Measurements from ENCODE around the gene PDE4B.
"Not testable (repeated sequence)": the region's sequence is repeated elsewhere in the genome, so short reads cannot be mapped to it uniquely, and the experiment has no call there.

The PDE4B gene

DNA sequence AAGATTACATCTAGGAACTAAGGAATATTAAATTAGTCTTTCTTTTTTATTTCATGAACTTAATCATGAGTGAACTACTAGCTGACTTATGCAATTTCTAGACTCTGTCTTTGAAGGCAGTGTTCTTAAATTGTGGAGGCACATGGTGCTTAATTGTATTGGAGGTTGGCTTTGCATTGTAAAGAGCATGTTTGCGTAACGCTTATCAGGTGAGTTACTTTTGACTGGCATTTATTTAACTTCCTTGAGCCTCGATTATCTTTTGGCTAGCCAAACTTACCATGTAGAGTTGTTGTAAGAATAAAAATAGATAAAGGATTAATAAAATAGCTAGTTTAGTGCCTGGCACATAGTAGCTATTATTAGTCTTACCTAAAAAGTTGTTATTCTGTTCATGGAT, 262.4 kb downstream of the PDE4B start:
- DNase-seq (ENCODE audit: low spot score) = no peak

DNA sequence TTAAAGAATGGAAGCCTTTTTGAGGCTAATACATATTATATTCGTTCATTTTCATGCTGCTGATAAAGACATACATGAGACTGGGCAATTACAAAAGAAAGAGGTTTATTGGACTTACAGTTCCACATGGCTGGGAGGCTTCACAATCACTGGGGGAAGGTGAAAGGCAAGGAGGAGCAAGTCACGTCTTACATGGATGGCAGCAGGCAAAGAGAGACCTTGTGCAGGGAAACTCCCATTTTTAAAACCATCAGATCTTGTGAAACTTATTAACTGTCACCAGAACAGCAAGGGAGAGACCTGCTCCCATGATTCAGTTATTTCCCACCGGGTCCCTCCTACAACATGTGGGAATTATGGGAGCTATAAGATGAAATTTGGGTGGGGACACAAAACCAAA, 264.8 kb downstream of the PDE4B start:
- not testable (repeated sequence) for DNase-seq (ENCODE audit: low spot score)

DNA sequence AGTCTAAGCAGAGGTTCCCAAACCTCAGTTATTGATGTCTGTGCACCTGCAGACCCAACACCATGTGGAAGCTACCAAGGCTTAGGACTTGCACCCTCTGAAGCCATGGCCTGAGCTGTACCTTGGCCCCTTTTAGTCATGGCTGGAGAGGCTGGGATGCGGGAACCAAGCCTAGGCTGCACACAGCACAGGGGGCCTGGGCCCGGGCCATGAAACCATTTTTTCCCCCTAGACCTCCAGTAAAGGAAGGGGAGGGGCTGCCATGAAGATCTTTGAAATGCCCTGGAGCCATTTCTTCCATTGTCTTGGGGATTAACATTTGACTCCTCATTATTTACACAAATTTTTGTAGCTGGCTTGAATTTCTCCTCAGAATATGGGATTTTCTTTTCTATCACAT, 265.9 kb downstream of the PDE4B start:
- no peak for DNase-seq (ENCODE audit: low spot score)

DNA sequence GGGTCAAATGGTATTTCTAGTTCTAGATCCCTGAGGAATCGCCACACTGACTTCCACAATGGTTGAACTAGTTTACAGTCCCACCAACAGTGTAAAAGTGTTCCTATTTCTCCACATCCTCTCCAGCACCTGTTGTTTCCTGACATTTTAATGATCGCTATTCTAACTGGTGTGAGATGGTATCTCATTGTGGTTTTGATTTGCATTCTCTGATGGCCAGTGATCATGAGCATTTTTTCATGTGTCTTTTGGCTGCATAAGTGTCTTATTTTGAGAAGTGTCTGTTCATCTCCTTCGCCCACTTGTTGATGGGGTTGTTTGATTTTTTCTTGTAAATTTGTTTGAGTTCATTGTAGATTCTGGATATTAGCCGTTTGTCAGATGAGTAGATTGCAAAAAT, 274.5 kb downstream of the PDE4B start:
- not testable (repeated sequence) for DNase-seq (ENCODE audit: low spot score)

DNA sequence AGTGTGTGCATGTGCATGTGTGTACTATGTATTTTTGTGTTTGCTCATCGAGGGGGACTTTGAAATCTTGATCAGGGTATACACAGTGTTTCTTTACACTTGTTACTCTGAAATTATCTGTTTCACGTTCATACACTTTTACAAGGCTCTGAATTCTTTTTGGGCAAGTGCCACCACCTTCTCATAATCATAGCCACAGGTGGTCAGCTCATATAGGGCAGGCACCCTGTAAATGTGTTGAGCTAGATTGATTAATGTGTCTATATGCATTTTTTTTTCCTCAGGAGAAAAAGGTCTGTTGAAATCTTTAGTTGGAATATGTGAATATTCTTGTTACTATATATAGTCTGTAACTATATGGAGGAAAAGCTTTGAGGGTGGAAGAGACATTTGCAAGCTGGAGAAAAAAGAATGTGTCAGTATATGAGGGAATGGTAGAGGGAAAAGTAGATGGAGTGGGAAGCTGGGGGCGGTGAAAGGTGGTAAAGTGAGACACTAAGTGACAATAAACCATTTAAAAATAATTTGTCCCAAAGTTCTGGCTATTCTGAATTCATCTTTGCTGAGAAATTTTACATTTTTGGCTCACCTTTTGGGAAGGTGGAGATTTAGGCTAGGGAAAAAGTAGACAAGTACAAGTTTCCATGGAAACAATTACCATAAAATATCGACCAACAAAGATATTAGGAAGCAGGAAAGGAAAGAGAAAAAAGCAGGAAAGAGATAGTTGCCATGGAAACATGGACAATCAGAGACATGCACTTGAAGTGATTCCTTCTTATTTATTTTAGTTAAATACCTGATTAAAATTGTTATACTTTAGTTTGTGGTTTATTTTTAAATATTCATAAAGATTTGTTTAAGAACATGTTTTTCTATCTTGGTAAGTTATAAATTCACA, 277.5 kb downstream of the PDE4B start:
- no peak for DNase-seq (ENCODE audit: low spot score)

DNA sequence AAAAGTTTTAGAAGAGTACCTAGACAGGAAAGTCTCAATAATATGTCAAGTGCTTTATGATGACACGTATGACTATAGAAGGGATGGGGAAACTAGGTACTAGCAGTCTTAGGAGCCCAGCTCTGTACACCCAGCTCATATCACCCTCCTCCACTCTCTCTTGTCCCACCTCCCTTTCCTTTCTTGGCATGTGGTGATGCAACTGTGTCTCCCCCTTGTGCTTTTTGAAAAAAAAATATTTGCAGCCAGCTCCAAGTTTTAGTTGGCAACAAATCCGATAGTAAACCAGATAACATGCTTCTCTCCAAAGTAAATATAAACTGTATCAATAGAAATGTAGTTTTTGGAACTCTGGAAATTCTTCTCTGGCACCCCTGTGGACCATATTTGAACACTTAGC, 280.7 kb downstream of the PDE4B start:
- DNase-seq (ENCODE audit: low spot score) = no peak

DNA sequence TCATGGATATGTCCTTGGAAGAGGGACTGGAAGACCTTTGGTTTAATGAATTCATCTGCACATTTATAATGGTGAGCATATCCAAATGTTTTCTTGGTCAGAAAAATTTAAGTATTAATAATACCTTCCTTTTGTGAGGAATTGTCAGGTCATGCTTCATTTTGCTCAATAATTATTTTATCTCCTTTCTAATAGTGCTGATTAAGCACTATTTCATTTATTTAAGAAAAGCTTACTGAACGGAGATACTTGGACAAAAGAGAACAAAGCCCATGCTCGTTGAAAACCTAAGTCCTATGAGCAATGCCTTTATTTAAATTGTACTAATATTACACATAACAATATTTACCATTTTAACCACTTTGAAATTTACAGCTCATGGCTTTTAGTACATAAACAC, 281.5 kb downstream of the PDE4B start:
- no peak for DNase-seq (ENCODE audit: low spot score)

DNA sequence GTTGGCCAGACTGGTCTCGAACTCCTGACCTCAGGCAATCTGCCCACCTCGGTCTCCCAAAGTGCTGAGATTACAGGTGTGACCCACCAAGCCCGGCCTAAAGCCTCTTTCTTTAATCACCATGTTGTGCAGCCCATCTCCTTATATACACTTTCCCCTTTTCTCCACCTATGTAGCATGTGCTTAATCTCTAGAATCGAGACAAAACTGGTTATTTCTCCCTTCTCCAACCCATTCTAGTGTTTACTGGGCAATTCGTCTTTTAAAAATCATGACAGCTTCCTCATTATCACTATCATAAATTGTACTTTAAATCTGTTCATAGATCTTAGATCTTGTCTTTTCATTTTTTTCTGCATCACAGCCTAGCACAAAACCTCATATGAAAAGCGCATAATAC, 285.7 kb downstream of the PDE4B start:
- no peak for DNase-seq (ENCODE audit: low spot score)

DNA sequence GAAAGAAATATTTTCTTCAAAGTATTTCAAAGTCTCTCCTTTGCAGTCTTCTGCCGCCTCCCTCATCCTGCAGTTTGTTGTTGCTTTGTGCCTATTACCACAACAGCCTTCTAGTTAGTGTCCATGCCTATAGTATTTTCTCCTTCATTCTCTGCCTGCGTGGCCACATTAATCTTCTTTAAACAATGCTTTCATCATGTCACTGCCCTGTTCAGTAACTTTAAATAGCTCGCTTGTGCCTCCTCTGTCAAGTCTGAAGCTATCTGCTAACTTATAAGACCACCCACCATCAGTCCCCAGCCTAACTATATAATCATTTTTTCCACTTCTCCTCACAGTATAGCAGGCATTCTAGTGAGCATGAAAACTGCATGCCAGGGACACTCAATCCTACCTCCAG, 290.3 kb downstream of the PDE4B start:
- DNase-seq (ENCODE audit: low spot score) = no peak

DNA sequence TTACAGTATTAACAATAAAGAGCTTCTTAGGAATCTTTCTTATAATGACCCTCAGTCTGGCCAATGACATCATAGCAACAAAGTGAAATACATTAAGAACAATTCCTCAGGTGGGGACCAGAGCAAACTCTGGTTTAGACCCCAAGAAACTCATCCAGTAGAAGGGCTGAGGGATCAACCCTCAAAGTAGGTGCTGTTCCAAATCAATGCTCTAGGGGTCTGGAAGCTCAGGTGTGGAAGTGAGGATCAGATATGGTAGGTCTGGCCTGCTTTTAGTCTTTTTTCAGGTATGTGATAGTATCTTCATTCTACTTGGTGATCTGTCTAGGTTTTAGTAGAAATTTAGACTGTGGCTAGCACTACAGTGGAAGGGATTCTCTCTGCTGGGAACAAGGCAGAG, 291.7 kb downstream of the PDE4B start:
- no peak for DNase-seq (ENCODE audit: low spot score)

DNA sequence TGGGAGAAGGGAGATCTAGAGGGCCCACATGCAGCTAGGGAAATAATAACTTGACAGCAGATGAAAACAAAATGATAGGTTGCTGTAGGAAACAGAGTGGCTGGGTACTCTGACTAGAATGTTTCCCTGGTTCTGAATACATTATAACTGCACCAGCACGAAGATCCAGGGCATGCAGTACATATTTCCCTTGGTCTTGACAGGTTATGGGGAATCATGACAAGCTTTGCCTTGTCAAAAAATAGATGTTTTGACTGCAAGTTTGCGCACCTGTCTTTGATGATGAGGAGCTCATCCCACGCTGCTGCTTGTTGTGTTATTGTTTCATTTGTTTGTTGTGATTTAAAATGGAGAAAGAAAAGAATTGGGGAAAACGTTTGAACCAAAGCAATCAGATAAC, 292.9 kb downstream of the PDE4B start:
- DNase-seq (ENCODE audit: low spot score) = no peak

DNA sequence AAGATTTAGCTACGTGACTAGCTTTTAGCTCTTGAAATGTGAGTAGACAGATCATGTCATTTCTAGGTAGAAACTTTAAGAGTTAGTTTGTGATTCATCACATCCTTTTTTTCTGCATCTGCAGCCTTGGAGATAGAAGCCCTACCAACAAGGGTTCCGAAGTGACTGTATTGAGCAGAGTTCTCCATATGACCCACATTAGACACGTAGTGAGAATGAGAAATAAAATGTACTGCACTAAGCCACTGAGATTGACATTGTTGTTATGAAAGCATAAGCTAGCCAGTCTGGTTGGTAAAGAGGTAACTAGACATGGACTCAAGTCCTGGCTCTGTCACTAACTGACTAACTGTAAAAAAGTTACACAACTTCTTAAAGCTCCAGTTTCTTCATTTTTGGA, 296.1 kb downstream of the PDE4B start:
- DNase-seq (ENCODE audit: low spot score) = no peak

DNA sequence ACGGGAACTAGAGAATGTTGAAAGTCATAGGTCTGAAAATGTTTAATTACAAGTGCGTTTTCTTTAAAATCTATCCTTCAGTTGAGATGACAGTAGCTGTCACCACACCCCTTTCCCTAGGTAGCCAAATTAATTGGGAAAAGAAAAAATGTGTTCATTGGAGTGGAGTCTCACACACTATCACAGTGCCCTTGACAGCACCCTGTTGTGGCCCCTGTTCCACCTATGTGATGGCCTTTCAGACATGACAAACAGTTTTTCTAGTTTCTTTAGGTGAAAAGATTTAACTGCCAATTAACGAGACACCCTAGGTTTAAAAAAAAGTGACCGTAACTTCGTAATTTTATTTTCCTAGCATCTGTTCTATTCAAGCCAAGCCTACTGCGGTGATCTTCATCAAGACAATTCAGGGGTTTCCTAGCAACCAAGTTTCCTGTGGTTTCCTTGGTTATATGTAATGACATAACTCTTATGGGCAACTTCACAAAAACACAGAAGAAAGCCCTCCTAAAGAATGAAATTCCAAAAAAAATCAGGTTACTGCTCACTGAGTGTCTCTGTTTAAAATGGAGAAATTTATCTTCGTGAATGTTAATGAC, 298.3 kb downstream of the PDE4B start:
- DNase-seq (ENCODE audit: low spot score) = no peak

DNA sequence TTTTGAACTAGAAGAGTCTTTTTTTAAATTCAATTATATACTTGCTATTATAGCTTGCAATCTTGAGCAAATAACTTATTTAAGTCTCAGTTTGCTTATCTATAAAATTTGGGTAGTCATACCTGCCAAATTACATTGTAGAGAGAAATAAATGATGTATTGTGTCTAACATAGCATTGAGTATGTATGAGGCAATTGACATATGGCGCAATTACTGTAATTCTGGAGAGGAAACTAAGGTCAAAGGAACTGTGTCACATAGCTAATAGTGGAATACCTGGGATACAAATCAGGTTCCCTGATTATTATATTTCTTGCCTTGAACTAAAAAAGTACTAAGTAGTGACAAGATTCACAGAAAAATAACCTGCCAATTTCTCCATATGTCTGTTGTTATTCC, 302.5 kb downstream of the PDE4B start:
- no peak for DNase-seq (ENCODE audit: low spot score)

DNA sequence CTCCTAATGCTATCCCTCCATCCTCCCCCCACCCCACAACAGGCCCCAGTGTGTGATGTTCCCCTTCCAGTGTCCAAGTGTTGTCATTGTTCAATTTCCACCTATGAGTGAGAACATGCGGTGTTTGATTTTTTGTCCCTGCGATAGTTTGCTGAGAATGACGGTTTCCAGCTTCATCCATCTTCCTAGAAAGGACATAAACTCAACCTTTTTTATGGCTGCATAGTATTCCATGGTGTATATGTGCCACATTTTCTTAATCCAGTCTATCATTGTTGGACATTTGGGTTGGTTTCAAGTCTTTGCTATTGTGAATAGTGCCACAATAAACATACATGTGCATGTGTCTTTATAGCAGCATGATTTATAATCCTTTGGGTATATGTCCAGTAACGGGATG, 308.3 kb downstream of the PDE4B start:
- DNase-seq (ENCODE audit: low spot score) = not testable (repeated sequence)

DNA sequence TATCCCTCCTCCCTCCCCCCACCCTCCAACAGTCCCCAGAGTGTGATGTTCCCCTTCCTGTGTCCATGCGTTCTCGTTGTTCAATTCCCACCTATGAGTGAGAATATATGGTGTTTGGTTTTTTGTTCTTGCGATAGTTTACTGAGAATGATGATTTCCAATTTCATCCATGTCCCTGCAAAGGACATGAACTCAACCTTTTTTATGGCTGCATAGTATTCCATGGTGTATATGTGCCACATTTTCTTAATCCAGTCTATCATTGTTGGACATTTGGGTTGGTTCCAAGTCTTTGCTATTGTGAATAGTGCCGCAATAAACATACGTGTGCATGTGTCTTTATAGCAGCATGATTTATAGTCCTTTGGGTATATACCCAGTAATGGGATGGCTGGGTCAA, 311.4 kb downstream of the PDE4B start:
- DNase-seq (ENCODE audit: low spot score) = not testable (repeated sequence)

DNA sequence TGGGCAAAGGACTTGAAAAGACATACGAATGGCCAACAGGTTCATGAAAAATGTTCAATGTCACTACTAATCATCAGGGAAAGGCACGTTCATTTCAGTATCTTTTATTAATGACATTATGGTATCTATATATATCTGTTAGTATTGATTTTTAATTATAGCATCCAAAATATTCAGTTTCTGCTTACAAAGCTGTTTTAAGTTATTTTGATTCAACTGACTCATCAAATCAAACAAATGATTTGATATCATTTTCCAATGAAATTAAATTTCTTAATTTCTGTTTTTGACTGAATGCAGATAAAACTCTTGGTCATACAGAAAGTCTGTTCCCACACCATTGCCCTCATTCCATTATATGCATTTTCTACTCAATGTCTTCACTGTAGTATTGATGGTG, 315.9 kb downstream of the PDE4B start:
- no peak for DNase-seq (ENCODE audit: low spot score)

DNA sequence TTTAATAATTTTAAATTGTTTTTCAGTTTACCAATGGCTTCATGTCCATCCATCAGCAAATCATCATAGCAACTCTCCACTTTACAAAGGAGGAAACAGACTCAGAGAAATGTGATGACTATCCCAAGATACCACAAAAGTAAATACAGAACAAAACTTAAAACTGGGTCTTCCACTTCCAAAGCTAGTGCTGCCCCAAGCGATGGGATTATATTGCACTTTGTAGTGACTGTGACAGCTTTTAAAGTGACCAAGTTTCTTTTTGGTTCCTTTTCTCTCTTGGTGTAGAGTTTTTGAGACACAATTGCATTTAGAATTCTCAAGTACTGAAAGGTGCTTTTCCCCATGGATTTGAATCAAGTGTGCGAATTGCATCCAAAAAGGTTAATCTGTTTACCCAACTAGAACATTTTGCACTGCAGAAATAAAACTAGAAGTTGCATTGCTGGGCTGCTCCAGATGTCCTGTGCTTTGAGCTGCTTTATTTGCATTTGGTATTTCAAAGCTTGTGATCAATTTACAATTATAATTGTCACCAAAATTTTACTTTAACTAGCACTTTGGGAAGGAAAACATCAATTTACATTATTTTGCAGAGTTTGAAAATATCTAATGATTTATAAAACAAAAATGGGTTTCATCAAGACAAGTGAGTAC, 320.2 kb downstream of the PDE4B start:
- DNase-seq (ENCODE audit: low spot score) = no peak

DNA sequence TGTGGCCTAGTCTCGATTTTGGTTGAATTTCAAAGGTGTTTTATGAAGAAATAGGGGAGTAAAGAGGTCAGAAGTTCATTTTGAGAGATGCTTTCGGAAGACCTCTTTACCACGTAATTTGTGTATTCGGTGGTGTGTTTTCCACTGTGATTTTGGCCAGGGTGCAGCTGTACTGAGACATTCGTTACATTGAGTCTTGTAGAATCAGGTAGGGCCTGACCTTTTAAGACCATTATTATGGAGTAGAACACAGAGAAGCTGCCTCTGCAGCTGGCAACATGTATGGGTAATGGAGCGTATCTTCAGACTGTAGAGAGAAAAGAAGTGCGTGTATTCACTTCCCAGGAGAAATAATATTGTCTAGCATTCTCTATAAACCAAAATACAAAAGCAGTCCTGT, 326.5 kb downstream of the PDE4B start:
- DNase-seq (ENCODE audit: low spot score) = no peak

DNA sequence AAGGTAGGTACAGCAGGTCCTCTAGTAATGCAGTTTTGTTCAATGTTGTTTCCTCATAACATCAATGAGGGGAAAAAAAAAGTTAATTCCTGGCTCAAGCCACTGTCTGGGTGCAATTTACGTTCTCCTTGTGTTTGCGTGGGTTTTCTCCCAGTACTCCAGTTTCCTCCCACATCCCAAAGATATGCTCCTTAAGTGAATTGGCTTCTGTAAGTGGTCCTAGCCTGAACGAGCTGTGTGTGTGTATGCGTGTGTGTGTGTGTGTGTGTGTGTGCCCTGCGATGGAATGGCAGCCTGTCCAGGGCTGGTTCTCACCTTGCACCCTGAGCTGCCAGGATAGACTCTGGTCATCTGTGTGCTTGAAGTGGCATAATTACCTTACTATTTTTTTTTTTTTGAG, 332.0 kb downstream of the PDE4B start:
- DNase-seq (ENCODE audit: low spot score) = no peak

DNA sequence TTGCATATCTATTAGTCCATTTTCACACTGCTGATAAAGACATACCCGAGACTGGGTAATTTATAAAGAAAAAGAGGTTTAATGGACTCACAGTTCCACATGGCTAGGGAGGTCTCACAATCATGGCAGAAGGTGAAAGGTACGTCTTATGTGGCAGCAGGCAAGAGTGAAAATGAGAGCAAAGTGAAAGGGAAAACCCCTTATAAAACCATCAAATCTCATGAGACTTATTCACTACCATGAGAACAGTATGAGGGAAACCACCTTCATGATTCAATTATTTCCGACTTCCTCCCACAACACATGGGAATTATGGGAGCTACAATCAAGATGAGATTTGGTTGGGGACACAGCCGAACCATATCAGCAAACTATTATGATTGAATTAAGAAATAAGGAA, 335.9 kb downstream of the PDE4B start:
- not testable (repeated sequence) for DNase-seq (ENCODE audit: low spot score)

DNA sequence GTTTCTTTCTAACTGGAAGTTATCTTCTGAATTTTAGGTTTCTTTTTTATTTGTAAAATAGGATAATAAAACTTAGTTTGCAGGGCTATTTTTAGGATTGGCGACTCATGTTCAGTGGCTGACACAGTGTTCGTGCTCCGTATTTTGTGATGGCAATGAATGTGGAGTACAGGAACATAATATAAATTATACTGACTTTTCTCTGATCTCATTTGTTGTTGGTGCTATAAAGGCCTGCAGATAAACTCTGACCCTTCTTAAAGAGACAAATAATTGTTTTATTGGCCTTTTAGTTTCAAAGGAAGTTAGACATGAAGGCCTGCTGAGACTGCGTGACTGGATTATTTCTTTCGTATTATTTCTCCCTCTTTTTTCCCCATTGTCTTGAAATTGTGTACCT, 339.6 kb downstream of the PDE4B start:
- no peak for DNase-seq (ENCODE audit: low spot score)

DNA sequence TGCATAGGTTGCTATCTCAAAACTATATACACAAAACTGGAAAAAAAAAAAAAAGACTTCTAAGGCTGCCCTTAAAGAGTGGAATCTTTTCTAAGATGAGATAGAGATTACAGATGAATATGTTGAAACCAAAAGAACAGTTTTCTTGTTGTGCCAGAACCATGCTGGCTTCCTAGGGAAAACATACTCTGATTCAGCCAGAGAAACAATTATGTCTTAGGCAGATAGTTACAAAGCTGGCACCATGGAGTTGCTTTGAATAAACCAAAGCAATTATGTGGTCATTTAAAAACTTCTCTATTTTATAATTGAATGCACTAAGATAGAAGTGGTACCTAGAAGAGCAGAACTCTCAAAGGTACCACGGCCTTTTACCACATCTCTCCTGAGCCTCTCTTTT, 341.3 kb downstream of the PDE4B start:
- no peak for DNase-seq (ENCODE audit: low spot score)
